Vagina (tissue), 2 donors: ENCODE results near the gene RALGAPA1.

ENCODE experiments used
- POLR2A ChIP-seq, 2 donors: fragments of 450-650 bp; IDR thresholded peaks; one replicate each; pipeline ENCODE4 v1.6.1; 2017; ENCODE audit warnings: antibody characterized with exemption in 2 of 2, mild to moderate bottlenecking in 2 of 2, moderate library complexity in 2 of 2
- TF ChIP-seq, protein P1 (sequence below), 3 experiments: fragments of 450-650 bp in 2 of 3; fragments of 200-600 bp in 1 of 3; sonication (generic) in 1 of 3; IDR thresholded peaks; one replicate each; pipeline ENCODE4 v1.5.1; 2017 to 2019; ENCODE audit warnings: antibody characterized with exemption in 3 of 3, mild to moderate bottlenecking in 2 of 3, moderate library complexity in 2 of 3

DNA sequence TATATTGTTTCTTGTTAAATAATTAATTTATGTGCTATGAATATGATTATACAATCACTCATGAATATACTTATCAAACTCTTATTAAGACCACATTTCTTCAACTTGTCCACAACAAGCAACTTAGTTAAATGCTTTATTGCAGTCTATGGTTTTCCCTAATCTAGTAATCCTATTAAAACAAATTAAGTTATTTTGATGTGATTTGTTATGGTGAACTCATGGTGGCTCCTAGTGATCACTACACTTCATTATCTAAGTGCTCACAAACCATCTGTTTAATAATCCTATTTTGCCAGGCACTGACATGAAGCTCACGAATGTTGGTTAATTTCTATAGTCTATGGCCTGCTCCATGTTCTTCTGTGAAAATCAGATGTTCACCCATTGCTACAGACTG lies 232.2 kb downstream of the RALGAPA1 start:
- TF ChIP-seq, protein P1, sequence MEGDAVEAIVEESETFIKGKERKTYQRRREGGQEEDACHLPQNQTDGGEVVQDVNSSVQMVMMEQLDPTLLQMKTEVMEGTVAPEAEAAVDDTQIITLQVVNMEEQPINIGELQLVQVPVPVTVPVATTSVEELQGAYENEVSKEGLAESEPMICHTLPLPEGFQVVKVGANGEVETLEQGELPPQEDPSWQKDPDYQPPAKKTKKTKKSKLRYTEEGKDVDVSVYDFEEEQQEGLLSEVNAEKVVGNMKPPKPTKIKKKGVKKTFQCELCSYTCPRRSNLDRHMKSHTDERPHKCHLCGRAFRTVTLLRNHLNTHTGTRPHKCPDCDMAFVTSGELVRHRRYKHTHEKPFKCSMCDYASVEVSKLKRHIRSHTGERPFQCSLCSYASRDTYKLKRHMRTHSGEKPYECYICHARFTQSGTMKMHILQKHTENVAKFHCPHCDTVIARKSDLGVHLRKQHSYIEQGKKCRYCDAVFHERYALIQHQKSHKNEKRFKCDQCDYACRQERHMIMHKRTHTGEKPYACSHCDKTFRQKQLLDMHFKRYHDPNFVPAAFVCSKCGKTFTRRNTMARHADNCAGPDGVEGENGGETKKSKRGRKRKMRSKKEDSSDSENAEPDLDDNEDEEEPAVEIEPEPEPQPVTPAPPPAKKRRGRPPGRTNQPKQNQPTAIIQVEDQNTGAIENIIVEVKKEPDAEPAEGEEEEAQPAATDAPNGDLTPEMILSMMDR (IDR thresholded peaks at IDR 0.05), result no peak
- no peak for TF ChIP-seq POLR2A (IDR thresholded peaks at IDR 0.05)
